ENCODE results near the gene DICER1. TPM values are rescaled to one million over a fixed set of nuclear protein-coding genes. Genes with fewer than 3 reads are reported as not detected.
A peak's percentile ranks its signal among the peaks of the same experiment; 100 is the strongest.

The DICER1 gene
- total and polyA plus RNA-seq, 2 donors (not counting 1 experiment from before 2014, with no cell fraction given), result 15.4 to 90.4 TPM

GRCh38 chr14:95049952-95050351 lies 107.4 kb downstream of the DICER1 start:
- H3K27me3 Mint-ChIP-seq, result peaks cover 16% of the 10 kb centered on the region
- Histone ChIP-seq H3K79me2 (ENCODE audit: control insufficient read depth, insufficient read depth, low read length) (no peaks in the 10 kb centered on the region), H3K4me2 (replicated peaks; ENCODE audit: low read depth, low read length, poor library complexity, severe bottlenecking) (no peak overlapping the region), H3K27ac (ENCODE audit: low read length in 2 of 2) (no peak overlapping the region), H2AFZ (ENCODE audit: insufficient read depth, low read depth, low read length, poor library complexity, severe bottlenecking) (no peak overlapping the region), H3K27me3 (replicated peaks in 1 of 4; ENCODE audit: control extremely low read depth in 1 of 4, control insufficient read depth in 3 of 4, insufficient read depth in 4 of 4, low read length in 3 of 4) (peaks cover 0 to 3% (median 0%) of the 10 kb centered on the region in 4 experiments), H3K9me3 (ENCODE audit: control extremely low read depth in 1 of 3, control insufficient read depth in 2 of 3, insufficient read depth in 1 of 3, low read length in 2 of 3) (no peaks in the 10 kb centered on the region), H3K4me1 (ENCODE audit: control insufficient read depth in 2 of 2, insufficient read depth in 2 of 2, low read length in 2 of 2) (no peaks in the 10 kb centered on the region), H3K4me3 (ENCODE audit: control extremely low read depth in 1 of 5, extremely low read depth in 1 of 5, insufficient read depth in 1 of 5, low read depth in 2 of 5, low read length in 4 of 5) (no peak overlapping the region), H4K20me1 (ENCODE audit: control insufficient read depth, insufficient read depth, low read length, poor library complexity, severe bottlenecking) (no peaks in the 10 kb centered on the region), H3K36me3 (replicated peaks in 1 of 2; ENCODE audit: control extremely low read depth in 1 of 2, control insufficient read depth in 1 of 2, extremely low read depth in 1 of 2, insufficient read depth in 2 of 2, low read length in 1 of 2) (no peaks in the 10 kb centered on the region), H3K9ac (ENCODE audit: low read length) (no peak overlapping the region)
- ChIA-PET POLR2A (no interaction called here), CTCF (no interaction called here)
- H3K9me3 Mint-ChIP-seq (ENCODE audit: insufficient read depth), result no peaks in the 10 kb centered on the region
- H3K27ac Mint-ChIP-seq, result no peak overlapping the region
- H3K4me1 Mint-ChIP-seq, result no peaks in the 10 kb centered on the region
- intact Hi-C loops (cut with micrococcal nuclease), result no loop called here
- no peak for ATAC-seq (ENCODE audit: low read depth)
- no peak overlapping the region for H3K4me3 Mint-ChIP-seq
- no peak for TF ChIP-seq EZH2 (IDR thresholded peaks at IDR 0.05; ENCODE audit: borderline replicate concordance, insufficient read depth, low read depth, low read length, poor library complexity, severe bottlenecking)
- peak; percentile 10 for TF ChIP-seq CTCF (IDR thresholded peaks at IDR 0.05)
- no peak for DNase-seq

GRCh38 chr14:95048771-95049312 lies 108.5 kb downstream of the DICER1 start:
- Histone ChIP-seq H4K20me1 (ENCODE audit: control insufficient read depth, insufficient read depth, low read length, poor library complexity, severe bottlenecking) (no peaks in the 10 kb centered on the region), H3K79me2 (ENCODE audit: control insufficient read depth, insufficient read depth, low read length) (no peaks in the 10 kb centered on the region), H3K9ac (ENCODE audit: low read length) (no peak overlapping the region), H2AFZ (ENCODE audit: insufficient read depth, low read depth, low read length, poor library complexity, severe bottlenecking) (no peak overlapping the region), H3K27ac (ENCODE audit: low read length in 2 of 2) (no peak overlapping the region), H3K27me3 (replicated peaks in 1 of 4; ENCODE audit: control extremely low read depth in 1 of 4, control insufficient read depth in 3 of 4, insufficient read depth in 4 of 4, low read length in 3 of 4) (peaks cover 0 to 3% (median 0%) of the 10 kb centered on the region in 4 experiments), H3K4me3 (ENCODE audit: control extremely low read depth in 1 of 5, extremely low read depth in 1 of 5, insufficient read depth in 1 of 5, low read depth in 2 of 5, low read length in 4 of 5) (no peak overlapping the region), H3K9me3 (ENCODE audit: control extremely low read depth in 1 of 3, control insufficient read depth in 2 of 3, insufficient read depth in 1 of 3, low read length in 2 of 3) (no peaks in the 10 kb centered on the region), H3K36me3 (replicated peaks in 1 of 2; ENCODE audit: control extremely low read depth in 1 of 2, control insufficient read depth in 1 of 2, extremely low read depth in 1 of 2, insufficient read depth in 2 of 2, low read length in 1 of 2) (no peaks in the 10 kb centered on the region), H3K4me2 (replicated peaks; ENCODE audit: low read depth, low read length, poor library complexity, severe bottlenecking) (no peak overlapping the region), H3K4me1 (ENCODE audit: control insufficient read depth in 2 of 2, insufficient read depth in 2 of 2, low read length in 2 of 2) (no peaks in the 10 kb centered on the region)
- no peaks in the 10 kb centered on the region for H3K9me3 Mint-ChIP-seq (ENCODE audit: insufficient read depth)
- H3K4me3 Mint-ChIP-seq, result no peak overlapping the region
- intact Hi-C loops (cut with micrococcal nuclease), result no loop called here
- no peak overlapping the region for H3K27ac Mint-ChIP-seq
- ChIA-PET CTCF (no interaction called here), POLR2A (no interaction called here)
- TF ChIP-seq CTCF (IDR thresholded peaks at IDR 0.05) (no peak), EZH2 (IDR thresholded peaks at IDR 0.05; ENCODE audit: borderline replicate concordance, insufficient read depth, low read depth, low read length, poor library complexity, severe bottlenecking) (no peak)
- H3K27me3 Mint-ChIP-seq, result peaks cover 16% of the 10 kb centered on the region
- ATAC-seq (ENCODE audit: low read depth) (no peak), DNase-seq (no peak)
- 83% methylated on average over 10 of the region's 10 CpGs for WGBS (ENCODE audit: insufficient coverage)
- no peaks in the 10 kb centered on the region for H3K4me1 Mint-ChIP-seq

Measured in B cell (primary cell).